IPS DF 4.7 (cell line): ENCODE data around the gene MUC6.
"Not testable (repeated sequence)": the region's sequence is repeated elsewhere in the genome, so short reads cannot be mapped to it uniquely, and the experiment has no call there.

Experiments
- DNase-seq: peaks from one replicate; pipeline ENCODE4 v3.0.0-alpha.2; 2013; ENCODE audit warnings: low spot score; ENCODE audit errors: extremely low read depth

MUC6 gene

DNA sequence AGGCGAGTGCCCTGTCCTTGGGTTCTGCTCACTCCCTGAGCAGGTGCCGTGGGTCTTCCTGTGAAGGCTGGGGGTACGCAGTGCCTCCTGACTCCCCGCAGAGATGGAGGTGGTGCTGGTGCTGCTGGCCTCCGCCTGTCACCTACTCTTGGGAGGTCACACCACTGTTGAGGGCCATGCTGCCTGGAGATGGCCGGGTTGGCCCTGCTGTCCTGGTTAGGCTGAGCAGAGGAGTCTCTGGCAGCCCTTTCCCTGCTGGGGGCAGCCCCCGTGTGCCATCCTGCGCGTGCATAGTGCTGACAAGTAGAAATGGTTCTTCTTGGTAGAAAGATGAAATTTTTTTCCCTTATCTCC lies 49.6 kb downstream of the MUC6 start:
- no peak for DNase-seq

- DNase-seq = no peak
Observed at GRCh38 chr11:986270-986951, 50.1 kb downstream of the MUC6 start.

DNA sequence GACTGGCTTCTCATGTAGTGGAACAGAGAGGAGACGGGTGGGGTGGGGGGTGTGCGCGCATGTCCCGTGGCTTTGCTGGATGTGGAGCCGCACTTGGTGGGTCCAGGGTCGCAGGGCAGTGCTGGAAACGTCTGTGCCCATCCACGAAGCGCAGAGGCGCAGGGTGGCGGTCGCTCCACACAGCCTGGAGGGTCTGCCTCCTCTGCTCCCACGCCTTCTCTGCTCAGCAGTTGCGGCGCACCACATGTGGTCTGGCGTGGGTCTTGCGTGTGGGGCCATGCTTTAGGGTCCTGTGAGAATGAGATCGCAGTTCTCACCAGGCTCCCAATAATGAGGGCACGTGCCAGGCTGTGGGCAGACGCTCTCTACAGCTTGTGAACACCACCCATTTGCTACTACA lies 50.7 kb downstream of the MUC6 start:
- DNase-seq = no peak

- no peak for DNase-seq
Observed at GRCh38 chr11:985406-985805, 51.1 kb downstream of the MUC6 start.

GRCh38 chr11:984546-984945 lies 52.0 kb downstream of the MUC6 start:
- DNase-seq = no peak

DNA sequence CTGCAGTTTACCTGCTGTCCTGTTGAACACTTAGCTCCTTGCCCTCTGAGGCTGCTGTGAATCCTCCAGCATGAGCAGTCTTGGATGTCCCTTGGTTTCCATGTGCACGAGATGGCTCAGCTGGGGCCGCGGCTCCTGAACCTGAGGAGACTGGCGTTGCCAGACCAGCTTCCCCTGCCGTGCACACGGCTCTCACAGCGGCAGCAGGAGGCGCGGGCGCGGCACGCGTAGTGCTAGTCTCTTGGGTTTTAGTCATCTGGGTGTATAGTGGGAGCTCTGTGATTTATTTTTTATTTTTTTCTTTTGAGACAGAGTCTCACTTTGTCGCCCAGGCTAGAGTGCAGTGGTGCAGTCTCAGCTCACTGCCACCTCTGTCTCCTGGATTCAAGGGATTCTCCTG lies 54.8 kb downstream of the MUC6 start:
- no peak for DNase-seq

GRCh38 chr11:980438-981357 lies 55.8 kb downstream of the MUC6 start:
- no peak for DNase-seq

- DNase-seq = no peak
Observed at GRCh38 chr11:978781-979180, 57.7 kb downstream of the MUC6 start.

GRCh38 chr11:977830-978720 lies 58.4 kb downstream of the MUC6 start:
- no peak for DNase-seq

DNA sequence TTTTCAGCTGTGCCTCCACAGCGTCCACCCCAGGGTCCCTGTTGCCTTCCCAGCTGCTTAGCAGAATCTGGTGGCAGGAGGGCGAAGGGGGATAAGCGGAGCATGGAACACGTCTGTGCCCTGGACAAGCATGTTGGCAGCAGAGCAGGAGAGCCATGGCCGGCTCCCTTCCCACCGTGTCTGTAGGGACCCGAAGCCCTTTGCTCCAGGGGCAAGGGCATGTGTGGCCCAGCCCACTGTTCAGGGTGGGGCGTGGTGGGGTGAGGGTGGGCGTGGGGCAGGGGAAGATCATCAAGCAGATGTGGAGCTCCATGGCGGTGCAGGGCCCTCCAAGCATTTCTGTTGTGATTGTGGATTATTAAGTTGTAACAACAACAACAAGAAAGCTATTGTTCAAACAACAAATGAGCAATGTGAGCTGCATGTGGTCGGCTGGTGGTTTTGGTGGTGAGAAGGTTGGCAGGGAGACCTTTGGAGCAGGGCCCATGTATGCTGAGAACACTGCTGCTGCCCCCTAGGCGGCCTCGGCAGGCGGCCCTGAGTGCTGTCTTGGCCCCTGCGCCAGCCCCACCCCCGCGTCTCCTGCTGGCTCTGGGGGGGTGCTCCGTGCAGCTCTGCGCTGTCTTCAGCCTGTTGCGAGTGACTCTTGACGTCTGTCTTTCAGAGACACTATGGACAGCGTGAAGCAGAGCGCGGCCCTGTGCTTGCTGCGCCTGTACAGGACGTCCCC lies 59.9 kb downstream of the MUC6 start:
- no peak for DNase-seq

GRCh38 chr11:975827-976226 lies 60.7 kb downstream of the MUC6 start:
- no peak for DNase-seq

- DNase-seq = not testable (repeated sequence)
Observed at GRCh38 chr11:975376-975775, 61.1 kb downstream of the MUC6 start.

GRCh38 chr11:973237-973636 lies 63.3 kb downstream of the MUC6 start:
- no peak for DNase-seq

DNA sequence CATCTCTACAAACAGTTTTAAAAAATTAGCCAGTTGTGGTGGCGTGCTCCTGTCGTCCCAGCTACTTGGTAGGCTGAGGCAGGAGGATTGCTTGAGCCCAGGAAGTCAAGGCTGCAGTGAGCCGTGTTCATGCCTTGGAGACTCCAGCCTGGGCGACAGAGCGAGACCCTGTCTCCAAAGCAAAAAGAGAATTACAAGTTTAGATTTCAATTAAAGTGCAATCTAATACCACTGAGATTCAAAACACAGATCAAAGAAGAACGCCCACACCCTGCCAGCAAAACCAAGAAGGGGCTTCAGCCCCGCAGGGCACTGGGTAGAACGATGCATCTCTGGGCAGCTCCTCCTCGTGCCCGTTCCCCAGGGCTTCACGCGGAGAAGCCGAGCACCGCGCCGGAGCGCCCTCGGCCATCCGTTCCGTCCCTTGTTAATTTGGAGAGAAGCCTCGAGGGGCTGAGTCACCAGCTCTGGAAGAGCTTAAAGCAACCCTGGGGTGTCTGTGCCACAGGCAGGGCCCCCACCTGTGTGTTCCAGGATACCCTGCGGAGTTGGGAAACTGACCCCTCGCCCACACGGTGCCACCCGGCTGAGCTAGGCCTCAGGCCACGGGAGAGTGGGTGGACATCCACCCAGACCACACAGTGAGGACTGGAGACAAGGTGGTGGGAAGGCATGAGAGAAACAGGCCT lies 63.9 kb downstream of the MUC6 start:
- no peak for DNase-seq

GRCh38 chr11:971731-972365 lies 64.7 kb downstream of the MUC6 start:
- DNase-seq = no peak

- DNase-seq = no peak
Observed at GRCh38 chr11:971092-971690, 65.3 kb downstream of the MUC6 start.

DNA sequence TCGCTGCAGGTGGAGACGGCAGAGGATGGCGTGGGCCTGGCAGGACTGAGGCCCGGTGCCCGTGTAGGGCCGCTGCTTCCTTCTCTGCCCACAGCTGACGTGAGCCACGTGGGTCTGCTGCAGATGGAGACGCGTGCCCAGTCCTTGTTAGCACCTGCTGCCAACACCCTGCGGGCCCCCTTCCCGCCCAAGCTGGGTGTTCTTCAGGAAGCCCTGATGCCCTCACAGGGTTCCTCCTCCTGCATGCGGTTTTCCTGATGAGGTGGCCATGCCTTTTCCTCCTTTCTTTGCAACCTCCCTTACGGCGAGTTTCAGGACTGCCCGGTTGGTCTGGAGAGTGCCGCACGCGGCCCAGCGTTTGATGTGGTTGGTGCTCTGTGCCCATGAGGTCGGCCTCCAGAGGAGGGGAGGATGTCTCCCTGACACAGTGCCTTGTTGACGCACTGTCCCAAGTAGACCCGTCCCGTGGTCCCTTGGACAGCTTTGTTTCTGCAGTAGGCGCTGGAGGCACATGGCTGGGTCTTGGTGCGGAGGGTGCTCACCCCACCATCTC lies 66.1 kb downstream of the MUC6 start:
- no peak for DNase-seq

- no peak for DNase-seq
Observed at GRCh38 chr11:969651-970205, 66.8 kb downstream of the MUC6 start.

- no peak for DNase-seq
Observed at GRCh38 chr11:968822-969221, 67.7 kb downstream of the MUC6 start.
